Activated CD4-positive, alpha-beta T cell treated with anti-CD3 and anti-CD28 coated beads for 48 hours (primary cell): ENCODE results near the gene NUMA1.

Experiments
- DNase-seq: peaks from one replicate; pipeline ENCODE4 v3.0.0-alpha.2; 2020

Gene NUMA1

GRCh38 chr11:72061739-72062396, 18.5 kb downstream of the NUMA1 start:
- no peak for DNase-seq

GRCh38 chr11:72058416-72059034, 21.8 kb downstream of the NUMA1 start:
- DNase-seq, result no peak

- no peak for DNase-seq
Observed at GRCh38 chr11:72048766-72049460, 31.4 kb downstream of the NUMA1 start.

- no peak for DNase-seq
Observed at GRCh38 chr11:72045849-72046248, 34.5 kb downstream of the NUMA1 start.

GRCh38 chr11:72042064-72042745, 38.1 kb downstream of the NUMA1 start:
- no peak for DNase-seq

- peak; percentile 43 for DNase-seq
Observed at GRCh38 chr11:72041364-72042063, 38.8 kb downstream of the NUMA1 start.

GRCh38 chr11:72040491-72041363, 39.6 kb downstream of the NUMA1 start:
- peak; percentile 76 for DNase-seq

- DNase-seq, result no peak
Observed at GRCh38 chr11:72039856-72040401, 40.4 kb downstream of the NUMA1 start.

GRCh38 chr11:72039031-72039855, 41.1 kb downstream of the NUMA1 start:
- DNase-seq, result no peak

- DNase-seq, result no peak
Observed at GRCh38 chr11:72038491-72038890, 41.9 kb downstream of the NUMA1 start.

- DNase-seq, result no peak
Observed at GRCh38 chr11:72037554-72038311, 42.6 kb downstream of the NUMA1 start.

- no peak for DNase-seq
Observed at GRCh38 chr11:72036687-72037086, 43.7 kb downstream of the NUMA1 start.

GRCh38 chr11:72030472-72031045, 49.8 kb downstream of the NUMA1 start:
- no peak for DNase-seq

GRCh38 chr11:72026090-72026489, 54.3 kb downstream of the NUMA1 start:
- DNase-seq, result no peak

GRCh38 chr11:72024069-72024754, 56.1 kb downstream of the NUMA1 start:
- DNase-seq, result no peak

GRCh38 chr11:72023335-72023734, 57.0 kb downstream of the NUMA1 start:
- DNase-seq, result no peak

- DNase-seq, result no peak
Observed at GRCh38 chr11:72018171-72018570, 62.2 kb downstream of the NUMA1 start.

- DNase-seq, result no peak
Observed at GRCh38 chr11:72015511-72016061, 64.8 kb downstream of the NUMA1 start.
